ENCODE results near the gene PPRC1.

GRCh38 chr10:102150970-102151773, 18.3 kb downstream of the PPRC1 start:
- no peak for TF ChIP-seq CTCF (IDR thresholded peaks at IDR 0.05; ENCODE audit: low read depth, low read length)
- TF ChIP-seq EZH2phosphoT487 (IDR thresholded peaks at IDR 0.05; ENCODE audit: low read depth) = no peak

Measured in OCI-LY3 (cell line).